OCI-LY7 (cell line): ENCODE data around the gene INTS1.
"Not testable (repeated sequence)": the region's sequence is repeated elsewhere in the genome, so short reads cannot be mapped to it uniquely, and the experiment has no call there.

Experiments
- EZH2phosphoT487 ChIP-seq: fragments of 200-600 bp; sonication (generic); IDR thresholded peaks from 2 replicates; pipeline ENCODE4 v1.6.1; 2018; ENCODE audit warnings: low read depth, borderline replicate concordance, mild to moderate bottlenecking, mixed run types, antibody characterized with exemption, low read length, moderate library complexity, mixed read lengths
- TF ChIP-seq, protein P1 (sequence below): fragments of 200-600 bp; sonication (generic); conservative IDR thresholded peaks from 2 replicates; pipeline ENCODE4 v1.5.1; 2014; ENCODE audit warnings: mild to moderate bottlenecking, antibody characterized with exemption, low read length, moderate library complexity, mixed read lengths

DNA sequence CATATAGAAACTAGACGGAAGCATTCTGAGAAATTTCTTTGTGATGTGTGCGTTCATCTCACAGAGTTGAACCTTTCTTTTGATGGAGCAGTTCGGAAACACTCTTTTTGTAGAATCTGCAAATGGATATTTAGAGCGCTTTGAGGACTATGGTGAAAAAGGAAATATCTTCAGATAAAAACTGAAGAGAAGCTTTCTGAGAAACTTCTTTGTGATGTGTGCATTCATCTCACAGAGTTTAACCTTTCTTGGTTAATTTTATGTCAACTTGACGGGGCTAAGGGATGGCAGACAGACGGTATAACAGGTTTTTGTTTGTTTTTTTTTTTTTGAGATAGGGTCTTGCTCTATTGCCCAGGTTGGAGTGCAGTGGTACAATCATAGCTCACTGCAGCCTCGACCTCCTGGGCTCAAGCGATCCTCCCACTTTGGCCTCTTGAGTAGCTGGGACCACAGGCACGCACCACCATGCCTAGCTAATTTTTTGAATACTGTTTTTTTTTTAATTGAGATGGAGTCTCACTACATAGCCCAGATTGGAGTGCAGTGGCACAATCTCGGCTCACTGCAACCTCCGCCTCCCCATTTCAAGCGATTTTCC, 15.2 kb upstream of the INTS1 start:
- TF ChIP-seq, protein P1, sequence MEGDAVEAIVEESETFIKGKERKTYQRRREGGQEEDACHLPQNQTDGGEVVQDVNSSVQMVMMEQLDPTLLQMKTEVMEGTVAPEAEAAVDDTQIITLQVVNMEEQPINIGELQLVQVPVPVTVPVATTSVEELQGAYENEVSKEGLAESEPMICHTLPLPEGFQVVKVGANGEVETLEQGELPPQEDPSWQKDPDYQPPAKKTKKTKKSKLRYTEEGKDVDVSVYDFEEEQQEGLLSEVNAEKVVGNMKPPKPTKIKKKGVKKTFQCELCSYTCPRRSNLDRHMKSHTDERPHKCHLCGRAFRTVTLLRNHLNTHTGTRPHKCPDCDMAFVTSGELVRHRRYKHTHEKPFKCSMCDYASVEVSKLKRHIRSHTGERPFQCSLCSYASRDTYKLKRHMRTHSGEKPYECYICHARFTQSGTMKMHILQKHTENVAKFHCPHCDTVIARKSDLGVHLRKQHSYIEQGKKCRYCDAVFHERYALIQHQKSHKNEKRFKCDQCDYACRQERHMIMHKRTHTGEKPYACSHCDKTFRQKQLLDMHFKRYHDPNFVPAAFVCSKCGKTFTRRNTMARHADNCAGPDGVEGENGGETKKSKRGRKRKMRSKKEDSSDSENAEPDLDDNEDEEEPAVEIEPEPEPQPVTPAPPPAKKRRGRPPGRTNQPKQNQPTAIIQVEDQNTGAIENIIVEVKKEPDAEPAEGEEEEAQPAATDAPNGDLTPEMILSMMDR = not testable (repeated sequence)
- TF ChIP-seq EZH2phosphoT487 = not testable (repeated sequence)
